Neural progenitor cell (in vitro differentiated cells): ENCODE measurements around the gene GUCY2C.

Source experiments
- EZH2 ChIP-seq: fragments of 200-600 bp; sonication (generic); IDR thresholded peaks from 2 replicates; pipeline ENCODE4 v1.6.1; 2017; ENCODE audit warnings: antibody characterized with exemption, mild to moderate bottlenecking, moderate library complexity
- TF ChIP-seq, protein P1 (sequence below): fragments of 200-600 bp; sonication (generic); IDR thresholded peaks from 2 replicates; pipeline ENCODE4 v1.5.1; 2017; ENCODE audit warnings: antibody characterized with exemption, mild to moderate bottlenecking

- TF ChIP-seq, protein P1, sequence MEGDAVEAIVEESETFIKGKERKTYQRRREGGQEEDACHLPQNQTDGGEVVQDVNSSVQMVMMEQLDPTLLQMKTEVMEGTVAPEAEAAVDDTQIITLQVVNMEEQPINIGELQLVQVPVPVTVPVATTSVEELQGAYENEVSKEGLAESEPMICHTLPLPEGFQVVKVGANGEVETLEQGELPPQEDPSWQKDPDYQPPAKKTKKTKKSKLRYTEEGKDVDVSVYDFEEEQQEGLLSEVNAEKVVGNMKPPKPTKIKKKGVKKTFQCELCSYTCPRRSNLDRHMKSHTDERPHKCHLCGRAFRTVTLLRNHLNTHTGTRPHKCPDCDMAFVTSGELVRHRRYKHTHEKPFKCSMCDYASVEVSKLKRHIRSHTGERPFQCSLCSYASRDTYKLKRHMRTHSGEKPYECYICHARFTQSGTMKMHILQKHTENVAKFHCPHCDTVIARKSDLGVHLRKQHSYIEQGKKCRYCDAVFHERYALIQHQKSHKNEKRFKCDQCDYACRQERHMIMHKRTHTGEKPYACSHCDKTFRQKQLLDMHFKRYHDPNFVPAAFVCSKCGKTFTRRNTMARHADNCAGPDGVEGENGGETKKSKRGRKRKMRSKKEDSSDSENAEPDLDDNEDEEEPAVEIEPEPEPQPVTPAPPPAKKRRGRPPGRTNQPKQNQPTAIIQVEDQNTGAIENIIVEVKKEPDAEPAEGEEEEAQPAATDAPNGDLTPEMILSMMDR: no peak
- TF ChIP-seq EZH2: no peak
Observed at GRCh38 chr12:14678547-14679150, 17.8 kb downstream of the GUCY2C start.
